Esophagus squamous epithelium (tissue), 4 donors: ENCODE data around the gene HSPBP1.

Experiments
- CTCF ChIP-seq, 6 experiments: fragments of 450-650 bp in 4 of 6; fragments of 200-600 bp in 2 of 6; sonication (generic) in 2 of 6; IDR thresholded peaks; one replicate each; pipeline ENCODE4 v1.5.1; 2016 to 2019; ENCODE audit warnings: antibody characterized with exemption in 6 of 6, mild to moderate bottlenecking in 4 of 6, moderate library complexity in 4 of 6
- POLR2A ChIP-seq, 4 donors: fragments of 450-650 bp; IDR thresholded peaks; one replicate each; pipeline ENCODE4 v1.6.1; 2017; ENCODE audit warnings: antibody characterized with exemption in 4 of 4, mild to moderate bottlenecking in 4 of 4, moderate library complexity in 3 of 4

- TF ChIP-seq CTCF (IDR thresholded peaks at IDR 0.05) (no peak), POLR2A (IDR thresholded peaks at IDR 0.05) (no peak)
Observed at GRCh38 chr19:55226273-55226672, 53.6 kb downstream of the HSPBP1 start.
